ENCODE results near the gene AGO3.

AGO3 gene

DNA sequence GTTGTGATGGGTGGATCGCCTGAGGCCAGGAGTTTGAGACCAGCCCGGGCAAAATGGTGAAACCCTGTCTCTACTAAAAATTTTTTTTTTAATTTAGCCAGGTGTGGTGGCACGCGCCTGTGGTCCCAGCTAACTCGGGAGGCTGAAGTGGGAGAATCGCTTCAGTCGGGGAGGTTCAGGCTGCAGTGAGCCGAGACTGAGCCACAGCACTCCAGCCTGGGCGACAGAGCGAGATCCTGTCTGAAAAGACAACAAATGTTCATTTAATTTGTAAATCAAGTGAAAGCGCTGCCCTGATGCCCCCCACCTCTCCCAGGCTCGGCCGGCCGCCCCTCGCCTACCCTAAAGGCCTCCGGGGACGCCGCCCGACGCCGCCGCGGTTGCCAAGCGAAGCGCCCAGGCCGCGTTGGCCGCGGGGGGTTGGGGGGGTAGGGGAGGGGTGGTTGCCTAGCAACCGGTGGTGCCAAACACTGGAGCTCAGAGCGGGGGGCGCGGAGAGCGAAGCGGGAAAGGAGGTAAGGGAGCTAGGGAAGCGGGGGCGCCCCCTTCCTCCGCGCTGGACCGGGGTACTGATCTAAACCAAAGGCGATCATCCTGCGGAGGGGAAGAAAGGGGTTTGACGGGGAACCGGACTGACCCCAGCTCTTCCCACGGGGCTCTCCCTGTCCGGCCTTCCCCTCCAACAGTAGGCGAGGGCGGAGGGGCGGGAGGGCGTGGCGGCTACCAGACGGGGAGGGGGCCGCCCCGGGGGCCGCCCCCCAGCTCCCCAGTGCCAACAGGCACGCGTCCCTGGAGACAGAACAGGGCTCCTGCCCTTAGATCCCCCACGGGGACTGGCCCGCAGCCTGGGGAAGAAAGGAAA, 153.0 kb downstream of the AGO3 start, which contains the start of gene TEKT2:
Gene TEKT2 (plus strand): TSS at position 460 of the 862 bp plus-strand sequence. CDS start 828 bp downstream, outside the sequence.
- no peak for DNase-seq (ENCODE audit: low read depth)

DNA sequence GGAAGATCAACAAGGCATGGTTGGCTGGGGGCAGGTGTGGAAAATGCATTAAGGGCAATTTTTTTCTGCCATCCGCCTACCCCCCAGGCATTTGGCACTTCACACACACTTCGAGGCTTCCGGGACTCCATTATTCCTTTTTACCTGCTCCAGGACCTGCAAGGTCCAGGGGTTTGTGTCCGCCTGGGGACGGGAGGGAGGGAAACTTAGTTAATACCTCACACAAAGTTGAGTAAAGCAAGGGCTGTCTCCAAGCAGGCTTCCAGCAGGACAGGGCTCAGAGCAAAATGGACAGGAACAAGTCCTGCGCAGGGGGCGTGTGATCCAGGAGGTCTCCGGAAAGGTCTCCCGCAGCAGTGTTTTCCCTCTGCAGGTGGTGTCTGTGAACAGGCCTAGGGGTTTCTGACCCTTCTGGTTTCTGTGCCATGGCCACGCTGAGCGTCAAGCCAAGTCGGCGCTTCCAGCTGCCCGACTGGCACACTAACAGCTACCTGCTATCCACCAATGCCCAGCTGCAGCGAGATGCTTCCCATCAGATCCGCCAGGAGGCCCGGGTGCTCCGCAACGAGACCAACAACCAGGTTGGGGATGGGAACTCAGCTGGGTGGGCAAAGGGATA, 153.7 kb downstream of the AGO3 start:
- DNase-seq (ENCODE audit: low read depth): no peak

DNA sequence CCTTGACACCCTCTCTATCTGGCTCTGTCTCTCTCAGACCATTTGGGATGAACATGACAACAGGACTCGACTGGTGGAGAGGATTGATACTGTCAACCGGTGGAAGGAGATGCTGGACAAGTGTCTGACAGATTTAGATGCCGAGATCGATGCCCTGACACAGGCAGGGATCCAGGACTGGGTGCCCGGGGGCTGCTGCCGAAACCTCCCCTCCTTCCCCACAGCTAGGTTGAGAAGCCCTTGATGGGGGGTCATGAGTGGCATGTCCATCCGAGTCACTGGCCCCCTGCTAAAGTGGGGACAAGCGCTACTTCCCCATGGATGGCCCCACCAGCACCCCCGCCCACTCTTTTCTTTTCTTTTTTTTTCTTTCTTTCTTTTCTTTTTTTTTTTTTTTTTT, 154.2 kb downstream of the AGO3 start:
- DNase-seq (ENCODE audit: low read depth): no peak

DNA sequence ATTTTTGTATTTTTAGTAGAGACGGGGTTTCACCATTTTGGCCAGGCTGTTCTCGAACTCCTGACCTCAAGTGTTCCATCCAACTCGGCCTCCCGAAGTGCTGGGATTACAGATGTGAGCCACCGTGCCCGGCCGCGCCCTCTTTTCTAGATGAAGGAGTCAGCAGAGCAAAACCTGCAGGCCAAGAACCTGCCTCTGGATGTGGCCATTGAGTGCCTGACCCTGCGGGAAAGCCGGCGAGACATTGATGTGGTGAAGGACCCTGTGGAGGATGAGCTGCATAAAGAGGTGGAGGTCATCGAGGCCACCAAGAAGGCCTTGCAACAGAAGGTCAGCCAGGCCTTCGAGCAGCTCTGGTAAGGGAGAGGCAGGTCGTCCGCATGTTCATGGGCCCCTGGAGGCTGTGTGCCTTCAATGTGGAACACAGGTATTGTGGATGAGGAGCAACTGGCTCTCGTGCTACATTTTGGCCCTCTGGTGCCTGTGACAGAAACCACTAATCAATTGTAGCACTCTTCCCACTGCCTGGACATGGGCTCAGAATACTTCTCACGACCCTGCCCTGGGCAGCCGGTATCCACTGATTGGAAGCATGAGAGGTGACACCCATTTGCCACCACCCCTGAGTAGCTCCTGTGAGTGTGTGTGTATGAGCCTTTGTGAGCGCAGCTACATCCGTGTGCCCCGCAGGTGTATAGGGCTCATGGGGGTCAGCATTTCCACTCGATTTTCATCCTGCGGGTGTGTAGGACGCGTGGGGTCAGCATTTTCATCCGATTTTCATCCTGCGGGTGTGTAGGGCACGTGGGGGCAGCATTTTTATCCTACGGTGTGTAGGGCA, 155.0 kb downstream of the AGO3 start:
- DNase-seq (ENCODE audit: low read depth): no peak

DNA sequence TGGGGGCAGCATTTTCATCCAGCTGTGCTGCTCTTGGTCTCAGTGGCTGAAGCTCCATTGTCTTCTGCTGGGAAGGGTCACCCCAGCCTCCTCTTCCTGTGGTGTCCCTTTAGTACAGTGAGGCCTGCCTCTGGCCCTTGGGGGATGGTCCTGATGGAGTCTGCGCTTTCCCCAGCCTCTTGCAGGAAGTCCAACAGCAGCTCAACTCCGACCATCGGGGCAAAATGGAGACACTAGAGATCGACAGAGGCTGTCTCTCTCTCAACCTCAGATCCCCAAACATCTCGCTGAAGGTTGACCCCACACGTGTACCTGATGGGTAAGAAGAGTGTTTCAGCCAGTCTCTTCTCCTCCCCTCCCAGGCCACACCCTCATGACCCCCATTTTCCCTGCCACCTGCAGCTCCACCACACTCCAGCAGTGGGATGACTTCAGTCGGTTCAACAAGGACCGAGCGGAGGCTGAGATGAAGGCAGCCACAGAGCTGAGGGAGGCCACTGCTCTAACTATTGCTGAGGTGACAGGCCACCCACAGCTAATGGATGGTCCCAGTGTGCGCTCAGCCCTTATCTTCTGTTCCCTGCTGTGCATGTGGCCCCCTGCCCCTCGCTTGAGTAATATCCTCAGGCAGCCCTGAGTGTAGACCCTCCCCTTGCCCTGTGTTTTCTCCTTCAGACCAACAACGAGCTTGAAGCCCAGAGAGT, 155.8 kb downstream of the AGO3 start:
- no peak for DNase-seq (ENCODE audit: low read depth)

DNA sequence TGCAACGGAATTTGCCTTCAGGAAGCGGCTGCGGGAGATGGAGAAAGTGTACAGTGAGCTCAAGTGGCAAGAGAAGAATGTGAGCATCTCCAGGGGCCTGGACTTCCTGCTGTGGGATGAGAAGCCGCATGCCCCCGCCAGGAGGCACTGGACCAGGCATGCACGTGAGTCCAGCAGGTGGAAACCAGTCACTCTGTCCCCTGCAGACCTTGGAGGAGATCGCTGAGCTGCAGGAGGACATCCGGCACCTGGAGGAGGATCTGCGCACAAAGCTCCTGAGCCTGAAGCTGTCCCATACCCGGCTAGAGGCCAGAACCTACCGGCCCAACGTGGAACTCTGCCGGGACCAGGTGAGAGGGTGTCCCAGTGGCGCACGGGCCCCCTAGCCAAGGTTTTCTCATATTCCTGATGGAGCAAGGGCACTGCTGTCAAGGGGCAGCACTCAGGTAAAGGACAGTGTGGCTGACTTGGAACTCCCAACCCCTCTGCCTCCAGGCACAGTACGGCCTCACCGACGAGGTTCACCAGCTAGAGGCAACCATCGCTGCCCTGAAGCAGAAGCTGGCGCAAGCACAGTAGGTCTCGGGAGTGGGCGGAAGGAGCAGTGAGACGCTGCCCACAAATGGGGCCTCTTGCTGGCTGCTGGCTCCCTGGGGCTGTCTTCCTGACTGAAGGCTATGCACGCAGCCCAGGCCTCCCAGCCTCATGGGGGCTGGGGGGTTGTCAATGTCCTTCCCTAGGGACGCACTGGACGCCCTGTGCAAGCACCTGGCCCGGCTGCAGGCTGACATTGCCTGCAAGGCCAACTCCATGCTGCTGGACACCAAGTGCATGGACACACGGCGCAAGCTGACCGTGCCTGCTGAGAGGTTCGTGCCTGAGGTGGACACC, 156.6 kb downstream of the AGO3 start:
- no peak for DNase-seq (ENCODE audit: low read depth)

DNA sequence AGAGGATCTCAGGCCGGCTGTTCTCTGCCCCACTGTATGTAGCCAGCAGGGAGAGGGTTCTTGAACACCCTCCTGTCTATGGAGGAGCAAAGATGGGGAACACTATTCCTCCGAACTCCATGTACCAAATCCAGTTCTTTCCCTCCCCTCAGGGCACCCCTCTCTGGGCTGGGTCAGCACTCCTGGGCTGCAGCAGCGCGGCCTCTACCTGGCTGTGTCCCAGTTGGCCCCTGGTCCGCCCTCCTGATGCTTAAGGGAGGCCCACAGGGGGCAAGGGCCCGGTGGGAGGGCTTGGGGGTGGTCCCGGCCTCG, 157.3 kb downstream of the AGO3 start:
- no peak for DNase-seq (ENCODE audit: low read depth)

DNA sequence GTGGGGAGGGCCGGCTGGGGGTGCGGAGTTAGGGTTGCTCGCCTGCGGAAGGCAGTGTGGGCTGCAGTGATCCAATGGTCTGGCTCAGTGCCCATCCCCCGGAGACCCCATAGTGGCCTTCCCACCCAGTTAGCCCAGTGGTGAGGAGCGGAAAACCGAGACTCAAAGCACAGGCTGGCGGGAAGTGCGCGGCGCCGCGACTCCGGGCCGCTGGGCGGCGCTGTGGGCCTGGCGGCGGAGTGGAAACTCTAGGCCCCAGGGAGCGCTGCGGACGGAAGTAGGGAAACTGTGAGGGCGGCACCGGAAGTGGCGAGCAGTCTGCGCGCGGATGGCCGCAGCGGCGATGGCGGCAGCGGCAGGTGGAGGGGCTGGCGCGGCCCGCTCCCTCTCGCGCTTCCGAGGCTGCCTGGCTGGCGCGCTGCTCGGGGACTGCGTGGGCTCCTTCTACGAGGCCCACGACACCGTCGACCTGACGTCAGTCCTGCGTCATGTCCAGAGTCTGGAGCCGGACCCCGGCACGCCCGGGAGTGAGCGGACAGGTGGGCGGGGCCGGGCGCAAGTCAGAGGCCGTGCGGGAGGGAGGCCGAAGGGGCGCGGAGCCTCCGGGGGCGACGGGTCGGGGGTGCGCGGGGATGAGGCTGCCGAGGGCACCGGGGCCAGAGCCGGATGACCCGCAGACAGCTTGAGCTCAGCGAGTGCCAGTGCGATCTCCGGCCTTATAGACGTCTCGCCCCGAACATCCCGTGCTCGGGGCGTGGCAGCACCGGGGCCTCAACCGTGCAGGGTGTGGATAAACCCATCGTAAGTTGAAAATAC, 157.9 kb downstream of the AGO3 start, which contains the start of gene ADPRS:
Gene ADPRS (plus strand): TSS at position 316 of the 816 bp plus-strand sequence. CDS start 13 bp downstream, at position 329.
- peak; percentile 85 for DNase-seq (ENCODE audit: low read depth)

DNA sequence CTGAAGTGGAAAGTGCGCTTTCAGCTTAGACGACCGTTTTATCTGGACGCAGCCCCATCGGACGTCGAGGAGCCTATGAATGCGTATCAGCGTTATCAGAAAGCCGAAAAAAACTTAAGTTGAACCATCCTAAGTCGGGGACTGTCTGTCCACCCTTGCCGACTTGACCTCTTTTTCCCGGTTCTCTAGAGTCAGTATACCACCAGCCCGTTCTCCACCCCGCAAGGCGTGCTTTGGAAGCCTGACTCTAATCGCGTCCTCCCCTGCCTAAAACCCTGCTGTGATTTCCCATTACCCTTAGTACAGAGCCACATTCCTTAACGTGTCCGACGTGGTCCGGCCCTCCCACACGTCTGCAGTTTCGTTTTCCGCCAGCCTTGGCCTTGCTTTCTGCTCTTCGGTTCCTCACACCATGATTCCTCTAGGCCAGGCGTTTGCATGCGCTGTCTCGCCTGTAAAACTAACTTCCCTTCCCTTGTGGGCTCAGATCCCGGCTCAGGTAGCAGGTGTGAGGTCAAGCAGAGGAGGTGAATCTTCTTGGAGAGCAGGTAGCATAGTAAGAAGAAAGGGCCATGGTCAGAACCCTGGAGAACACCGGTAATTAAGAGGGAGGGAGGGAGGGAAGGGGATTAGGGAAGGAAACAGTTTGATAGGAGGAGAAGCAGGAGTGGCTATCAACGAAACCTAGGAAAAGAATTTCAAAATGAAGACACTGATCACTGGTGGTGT, 158.7 kb downstream of the AGO3 start:
- DNase-seq (ENCODE audit: low read depth): no peak

DNA sequence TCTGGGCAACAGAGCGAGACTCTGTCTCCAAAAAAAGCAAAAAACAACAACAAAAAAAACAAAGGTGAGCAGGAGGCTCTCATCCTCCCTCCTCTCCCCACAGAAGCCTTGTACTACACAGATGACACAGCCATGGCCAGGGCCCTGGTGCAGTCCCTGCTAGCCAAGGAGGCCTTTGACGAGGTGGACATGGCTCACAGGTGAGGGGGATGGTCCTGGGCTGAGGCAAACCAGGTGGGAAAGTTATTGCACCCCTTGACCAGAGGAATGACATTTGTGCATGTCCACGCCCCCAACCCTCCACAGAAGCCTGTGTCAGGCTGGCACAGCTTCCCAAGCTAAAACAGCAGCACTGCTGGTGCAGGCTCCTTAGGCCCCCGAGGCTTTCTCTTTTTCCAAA, 160.2 kb downstream of the AGO3 start:
- no peak for DNase-seq (ENCODE audit: low read depth)

DNA sequence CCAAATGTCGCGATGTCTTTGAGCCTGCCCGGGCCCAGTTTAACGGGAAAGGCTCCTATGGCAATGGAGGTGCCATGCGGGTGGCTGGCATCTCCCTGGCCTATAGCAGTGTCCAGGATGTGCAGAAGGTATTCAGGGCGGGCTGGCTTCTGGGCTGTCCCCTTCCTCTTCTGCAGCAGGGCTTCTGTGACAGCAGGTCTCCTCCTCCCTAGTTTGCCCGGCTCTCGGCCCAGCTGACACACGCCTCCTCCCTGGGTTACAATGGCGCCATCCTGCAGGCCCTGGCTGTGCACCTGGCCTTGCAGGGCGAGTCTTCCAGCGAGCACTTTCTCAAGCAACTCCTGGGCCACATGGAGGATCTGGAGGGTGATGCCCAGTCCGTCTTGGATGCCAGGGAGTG, 160.8 kb downstream of the AGO3 start:
- no peak for DNase-seq (ENCODE audit: low read depth)

DNA sequence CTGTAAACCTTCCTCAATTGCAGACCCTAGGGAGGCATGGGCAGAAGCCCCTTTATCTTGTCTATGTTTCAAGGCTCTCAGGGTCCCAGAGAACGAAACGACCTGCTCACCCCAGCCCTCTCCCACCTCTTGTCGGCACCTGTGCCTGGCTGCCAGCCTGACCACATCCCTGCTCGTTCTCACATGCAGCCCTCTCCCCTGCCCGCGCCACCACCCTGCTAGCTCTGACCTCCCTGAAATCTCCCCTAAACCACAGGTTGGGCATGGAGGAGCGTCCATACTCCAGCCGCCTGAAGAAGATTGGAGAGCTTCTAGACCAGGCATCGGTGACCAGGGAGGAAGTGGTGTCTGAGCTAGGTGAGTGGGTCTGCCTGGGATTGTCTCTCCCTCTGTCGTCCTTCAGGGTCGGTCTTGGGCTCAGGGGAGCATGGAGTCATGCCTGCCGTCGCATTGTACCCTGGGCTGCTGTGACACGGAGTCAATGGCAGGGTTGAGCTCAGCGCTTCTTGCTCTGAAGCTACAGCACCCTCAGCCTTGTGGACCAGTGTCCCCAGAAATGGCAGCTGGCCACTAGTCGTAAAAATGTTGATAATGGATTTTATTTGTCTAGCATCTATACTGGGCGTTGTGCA, 161.4 kb downstream of the AGO3 start:
- no peak for DNase-seq (ENCODE audit: low read depth)

DNA sequence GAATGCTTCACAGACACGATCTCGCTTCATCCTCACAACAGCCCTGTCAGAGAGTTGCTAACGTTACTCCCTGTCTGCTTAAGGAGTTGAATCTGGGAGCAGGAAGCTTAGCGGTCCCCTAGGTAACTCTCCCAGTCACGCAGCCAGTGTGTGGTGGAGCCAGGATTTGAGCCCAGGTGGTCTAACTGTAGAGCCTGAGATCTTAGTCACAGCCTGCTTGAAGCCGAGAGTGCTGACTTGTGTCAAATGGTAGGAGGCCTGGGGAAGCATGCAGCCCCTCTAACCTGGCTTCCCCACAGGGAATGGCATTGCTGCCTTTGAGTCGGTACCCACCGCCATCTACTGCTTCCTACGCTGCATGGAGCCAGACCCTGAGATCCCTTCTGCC, 161.9 kb downstream of the AGO3 start:
- DNase-seq (ENCODE audit: low read depth): no peak

DNA sequence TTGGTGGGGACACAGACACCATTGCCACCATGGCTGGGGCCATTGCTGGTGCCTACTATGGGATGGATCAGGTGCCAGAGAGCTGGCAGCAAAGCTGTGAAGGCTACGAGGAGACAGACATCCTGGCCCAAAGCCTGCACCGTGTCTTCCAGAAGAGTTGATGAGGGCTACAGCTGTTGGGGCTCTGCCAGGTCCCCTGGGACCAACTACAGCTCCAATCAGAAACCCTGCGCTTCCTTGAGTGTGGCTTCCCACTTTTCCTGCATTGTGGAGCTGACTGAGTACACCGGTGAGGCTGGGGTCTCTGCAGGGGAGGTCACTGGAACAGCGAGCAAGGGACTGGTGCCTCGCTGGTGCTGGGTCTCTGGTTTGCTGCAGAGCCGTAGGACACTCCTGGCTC, 162.3 kb downstream of the AGO3 start:
- no peak for DNase-seq (ENCODE audit: low read depth)

DNA sequence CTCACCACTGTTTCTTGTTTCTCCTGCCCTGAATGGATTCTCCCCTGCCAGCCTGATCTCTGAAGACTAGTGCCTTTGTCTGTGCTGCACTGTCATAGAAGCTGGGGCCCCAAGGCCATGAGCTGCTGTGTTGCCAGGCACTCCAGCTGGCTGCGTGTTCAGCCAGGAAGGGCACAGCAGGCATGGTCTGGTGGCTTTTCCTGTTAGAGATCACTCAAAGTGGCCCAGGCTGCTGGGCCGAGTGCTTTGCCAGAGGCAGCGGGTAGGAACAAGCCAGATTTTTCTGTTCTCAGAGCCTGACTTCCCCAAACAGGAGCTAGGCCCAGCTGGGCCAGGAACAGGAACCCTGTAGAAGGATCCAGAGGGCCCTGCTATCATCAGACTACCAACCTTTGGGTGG, 163.0 kb downstream of the AGO3 start:
- no peak for DNase-seq (ENCODE audit: low read depth)

DNA sequence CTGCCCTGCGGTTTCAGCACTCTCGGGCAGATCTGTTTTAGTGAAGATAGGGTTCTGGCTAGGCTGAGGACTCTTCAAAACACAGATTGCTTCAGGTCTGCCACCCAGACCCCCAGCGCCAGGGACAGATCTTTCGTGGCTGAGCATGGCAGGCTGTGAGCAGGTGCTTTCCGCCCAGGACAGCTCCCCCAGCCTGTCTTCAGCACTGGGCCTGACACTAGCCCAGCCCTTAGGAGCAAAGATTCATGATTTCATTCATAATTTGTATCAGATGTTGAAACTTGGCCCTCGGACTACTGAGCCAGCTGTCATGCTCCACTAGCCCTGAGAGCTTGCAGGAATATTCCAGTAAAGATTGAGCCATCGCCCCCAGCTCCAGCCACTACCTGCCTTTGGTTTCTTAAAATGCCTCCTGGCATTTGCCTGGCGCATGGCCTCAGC, 163.7 kb downstream of the AGO3 start:
- no peak for DNase-seq (ENCODE audit: low read depth)

DNA sequence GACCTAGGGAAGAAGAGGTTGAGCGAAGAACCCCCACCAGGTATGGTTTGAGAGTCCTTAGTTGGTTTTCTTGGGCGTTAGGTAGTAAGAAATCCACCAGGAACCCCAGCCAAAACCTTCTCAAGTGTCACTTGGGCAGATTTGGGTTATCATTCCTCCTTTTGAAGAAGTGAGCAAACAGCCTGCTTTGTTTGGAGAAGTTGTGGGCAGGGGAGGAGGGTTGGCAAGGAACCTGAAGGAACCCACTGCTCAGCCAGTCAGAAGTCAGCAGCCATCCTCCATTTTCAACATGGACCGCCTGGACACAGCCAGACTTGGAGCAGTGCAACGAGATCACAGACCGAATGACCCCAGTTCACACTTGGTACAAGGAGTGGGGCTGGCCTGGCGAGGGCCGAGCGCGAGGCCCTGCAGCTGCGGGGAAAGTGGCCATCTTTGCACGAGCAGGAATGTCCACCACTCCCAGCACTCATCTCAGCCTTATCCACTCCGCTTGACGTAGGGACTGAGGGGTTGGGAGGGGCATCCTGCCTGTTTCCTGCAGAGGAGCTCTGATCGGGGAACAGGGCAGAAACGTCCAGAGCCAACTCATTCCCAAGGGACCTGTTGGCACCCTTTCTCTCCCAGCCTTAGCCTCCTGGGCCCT, 165.0 kb downstream of the AGO3 start:
- no peak for DNase-seq (ENCODE audit: low read depth)
